Fibroblast of pulmonary artery (primary cell): ENCODE data around the gene ZNF438.

Source experiments
- DNase-seq: peaks from one replicate; pipeline ENCODE4 v3.0.0-alpha.2; 2010; ENCODE audit warnings: low read depth
- H3K4me3 ChIP-seq: replicated peaks from 2 replicates; pipeline ENCODE4 v1.5.1; 2011; ENCODE audit warnings: low read depth, mild to moderate bottlenecking, control low read depth, low read length, moderate library complexity
- CTCF ChIP-seq: IDR thresholded peaks from 2 replicates; pipeline ENCODE4 v1.5.1; 2011; ENCODE audit warnings: mild to moderate bottlenecking, control low read depth, low read length, inconsistent platforms; ENCODE audit errors: missing control alignments

The ZNF438 gene

DNA sequence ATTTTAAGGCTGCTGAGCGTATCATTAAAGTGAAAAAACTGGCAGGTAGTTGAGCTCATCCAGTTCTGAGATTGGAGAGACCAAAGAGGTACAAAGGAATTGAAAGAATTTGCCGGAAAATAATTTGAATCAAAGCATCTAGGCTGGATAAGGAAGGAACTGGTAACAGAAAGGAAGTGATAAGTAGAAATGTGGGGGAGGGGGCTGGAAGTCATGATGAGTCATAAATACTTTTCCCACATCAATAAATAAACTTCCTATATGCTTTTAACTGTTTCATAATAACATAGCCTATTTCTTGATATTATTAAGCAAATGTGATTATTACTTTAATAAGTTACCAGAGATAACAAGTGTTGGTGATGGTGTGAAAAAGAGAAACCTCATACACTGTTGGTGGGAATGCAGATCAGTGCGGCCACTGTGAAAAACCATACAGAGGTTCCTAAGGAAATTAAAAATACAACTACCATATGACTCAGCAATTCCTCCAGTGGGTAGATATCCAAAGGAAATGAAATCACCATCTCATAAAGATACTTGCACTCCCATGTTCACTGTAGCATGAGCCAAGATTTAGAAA is 27.0 kb downstream of the ZNF438 start:
- TF ChIP-seq CTCF, result no peak
- H3K4me3 ChIP-seq, result peak overlapping the region; percentile 3
- DNase-seq, result peak; percentile 95

- no peak for DNase-seq
- TF ChIP-seq CTCF, result no peak
- H3K4me3 ChIP-seq, result no peak overlapping the region
These were observed 29.9 kb downstream of the ZNF438 start for GRCh38 chr10:31001740-31002139.

- DNase-seq, result peak; percentile 68
- H3K4me3 ChIP-seq, result no peak overlapping the region
- TF ChIP-seq CTCF, result no peak
These were observed 30.8 kb downstream of the ZNF438 start for GRCh38 chr10:31000867-31001266.

- no peak for TF ChIP-seq CTCF
- no peak for DNase-seq
These were observed 31.4 kb downstream of the ZNF438 start for GRCh38 chr10:31000071-31000782.

DNA sequence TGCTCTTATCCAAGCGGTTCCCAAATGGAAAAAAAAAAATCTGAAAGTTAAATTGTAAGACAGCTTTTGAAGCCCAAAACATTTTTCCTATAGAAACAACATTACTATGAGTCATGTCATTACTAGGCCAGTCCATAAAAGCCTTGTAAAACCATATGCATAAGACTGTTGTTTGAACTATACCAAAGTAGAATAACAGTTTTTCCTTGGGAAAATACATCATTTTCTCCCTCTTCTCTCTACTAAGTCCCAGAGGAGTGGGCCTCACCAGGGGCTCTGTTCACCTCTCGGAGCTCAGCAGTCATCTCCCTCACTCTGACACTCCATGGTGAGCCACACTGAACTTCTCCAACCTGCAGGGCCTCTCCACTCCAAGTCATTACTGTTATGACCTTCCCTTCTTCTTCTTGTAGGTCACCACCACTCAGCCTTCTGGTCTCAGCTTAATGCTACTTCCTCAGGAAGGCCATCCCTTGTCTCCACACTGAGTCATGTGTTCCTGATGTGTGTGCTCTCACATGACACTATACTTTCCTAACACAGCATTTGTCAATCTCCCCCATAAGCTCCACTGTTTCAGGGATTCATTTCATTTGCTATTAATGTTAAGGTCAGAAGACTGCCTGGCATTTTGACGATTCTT is 32.5 kb downstream of the ZNF438 start:
- DNase-seq, result peak; percentile 61
- no peak for TF ChIP-seq CTCF
- H3K4me3 ChIP-seq, result no peak overlapping the region

More at GRCh38 chr10:31000071-31000782, 31.4 kb downstream of the ZNF438 start:
- H3K4me3 ChIP-seq, result no peak overlapping the region

DNA sequence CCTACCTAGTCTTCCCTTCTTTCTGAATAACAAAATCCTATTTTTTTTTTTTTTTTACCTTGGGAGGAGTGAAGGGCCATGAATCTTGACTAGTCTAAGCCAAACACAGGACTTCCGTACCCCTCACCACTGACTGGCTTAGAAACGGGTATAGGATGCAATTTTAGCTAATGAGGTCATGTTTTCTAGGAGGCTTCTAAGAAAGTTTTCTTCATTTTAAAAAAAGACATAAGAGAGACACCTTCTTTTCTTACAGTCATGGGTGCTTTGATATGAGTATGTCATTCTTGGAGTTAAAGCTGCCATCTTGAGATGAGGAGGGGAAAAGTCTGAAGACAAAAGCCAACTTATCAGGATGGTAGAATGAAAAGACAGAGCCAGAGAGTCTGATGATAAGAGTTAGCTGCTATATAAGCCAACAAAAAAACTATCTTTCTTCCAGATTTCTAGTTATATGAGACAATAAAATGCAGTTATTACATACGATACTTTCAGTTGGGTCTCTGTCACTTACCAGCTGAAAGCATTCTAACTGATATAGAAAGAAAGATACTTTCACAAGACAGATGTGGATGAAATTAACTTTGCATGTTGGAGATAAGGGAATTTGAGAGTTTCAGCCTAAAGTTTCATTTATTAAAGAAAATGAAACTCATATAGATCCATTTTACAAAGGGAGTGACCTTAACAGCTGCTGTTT is 34.0 kb downstream of the ZNF438 start:
- no peak overlapping the region for H3K4me3 ChIP-seq
- TF ChIP-seq CTCF, result no peak
- no peak for DNase-seq
